Omental fat pad (tissue), 4 donors: ENCODE measurements around the gene TGFBR1. TPM values are rescaled to one million over a fixed set of nuclear protein-coding genes. Genes with fewer than 3 reads are reported as not detected.

Source experiments
- ATAC-seq: fragments of 150-250 bp; one replicate; pipeline ENCODE4 v1.9.1; 2016; ENCODE audit warnings: mild to moderate bottlenecking, moderate library complexity; ENCODE audit not compliant: low FRiP score
- DNase-seq: peaks from one replicate; pipeline ENCODE4 v3.0.0-alpha.2; 2019; ENCODE audit warnings: low spot score
- total RNA-seq, 4 donors: library from RNA; depleted of rRNA; stranded (reverse); fragments of >200 nt; gene quantifications; one replicate each; pipeline ENCODE4 v1.1.0, GENCODE V29; 2016
- TF ChIP-seq, protein P1 (sequence below), 3 donors: fragments of 450-650 bp; IDR thresholded peaks; one replicate each; pipeline ENCODE4 v1.5.1; 2016 to 2017; ENCODE audit warnings: antibody characterized with exemption in 3 of 3, mild to moderate bottlenecking in 3 of 3, moderate library complexity in 2 of 3

TGFBR1 gene
- total RNA-seq, 4 donors from 2014 or later, result 20.9 to 35.2 (median 30.9) TPM

DNA sequence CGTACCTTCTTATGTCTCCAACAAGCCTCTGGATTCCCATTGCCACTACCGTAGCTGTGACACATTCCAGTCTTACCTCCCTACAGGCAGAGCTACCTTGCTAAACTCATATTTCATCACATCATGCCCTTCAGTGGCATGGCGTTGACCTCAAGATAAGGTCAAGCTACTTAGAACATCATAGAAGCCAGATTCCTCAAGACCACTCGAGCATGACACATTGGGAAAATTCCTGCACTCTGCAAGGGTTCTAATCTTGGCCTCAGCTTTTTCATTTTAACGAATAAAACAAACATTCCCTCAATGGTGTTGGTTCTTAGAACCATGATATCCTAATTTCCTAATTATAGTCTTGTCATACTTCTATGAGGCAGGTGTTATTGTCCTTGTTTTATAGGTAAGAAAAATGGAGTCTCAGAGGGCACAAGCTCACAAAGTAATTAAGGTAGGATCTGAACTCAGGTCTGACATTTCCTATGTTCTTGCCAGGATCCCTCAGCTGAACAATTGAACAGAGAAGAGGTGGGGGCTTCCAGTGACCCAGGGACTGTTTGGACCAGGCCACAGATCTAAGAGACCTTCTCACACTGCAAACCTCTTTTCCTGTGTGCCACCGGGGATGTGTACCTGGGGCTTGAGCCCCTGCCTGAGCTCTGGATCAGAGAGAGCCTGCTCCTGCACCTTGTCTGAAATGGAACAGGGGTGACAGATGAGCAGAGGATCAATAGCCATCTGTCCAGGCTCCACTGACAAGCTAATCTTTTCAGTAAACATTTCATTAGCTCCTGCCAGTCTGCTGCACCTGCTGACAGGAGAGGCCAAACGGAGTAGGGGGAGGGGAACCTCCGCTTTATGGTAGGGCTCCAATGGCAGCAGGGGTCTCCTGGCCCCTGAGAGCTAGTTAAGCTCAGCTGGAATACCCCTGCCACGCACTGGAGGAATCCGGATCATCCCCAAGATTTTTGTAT lies 67.5 kb downstream of the TGFBR1 start:
- DNase-seq (no peak), ATAC-seq (peak; percentile 31)
- TF ChIP-seq, protein P1, sequence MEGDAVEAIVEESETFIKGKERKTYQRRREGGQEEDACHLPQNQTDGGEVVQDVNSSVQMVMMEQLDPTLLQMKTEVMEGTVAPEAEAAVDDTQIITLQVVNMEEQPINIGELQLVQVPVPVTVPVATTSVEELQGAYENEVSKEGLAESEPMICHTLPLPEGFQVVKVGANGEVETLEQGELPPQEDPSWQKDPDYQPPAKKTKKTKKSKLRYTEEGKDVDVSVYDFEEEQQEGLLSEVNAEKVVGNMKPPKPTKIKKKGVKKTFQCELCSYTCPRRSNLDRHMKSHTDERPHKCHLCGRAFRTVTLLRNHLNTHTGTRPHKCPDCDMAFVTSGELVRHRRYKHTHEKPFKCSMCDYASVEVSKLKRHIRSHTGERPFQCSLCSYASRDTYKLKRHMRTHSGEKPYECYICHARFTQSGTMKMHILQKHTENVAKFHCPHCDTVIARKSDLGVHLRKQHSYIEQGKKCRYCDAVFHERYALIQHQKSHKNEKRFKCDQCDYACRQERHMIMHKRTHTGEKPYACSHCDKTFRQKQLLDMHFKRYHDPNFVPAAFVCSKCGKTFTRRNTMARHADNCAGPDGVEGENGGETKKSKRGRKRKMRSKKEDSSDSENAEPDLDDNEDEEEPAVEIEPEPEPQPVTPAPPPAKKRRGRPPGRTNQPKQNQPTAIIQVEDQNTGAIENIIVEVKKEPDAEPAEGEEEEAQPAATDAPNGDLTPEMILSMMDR (IDR thresholded peaks at IDR 0.05), result no peak

DNA sequence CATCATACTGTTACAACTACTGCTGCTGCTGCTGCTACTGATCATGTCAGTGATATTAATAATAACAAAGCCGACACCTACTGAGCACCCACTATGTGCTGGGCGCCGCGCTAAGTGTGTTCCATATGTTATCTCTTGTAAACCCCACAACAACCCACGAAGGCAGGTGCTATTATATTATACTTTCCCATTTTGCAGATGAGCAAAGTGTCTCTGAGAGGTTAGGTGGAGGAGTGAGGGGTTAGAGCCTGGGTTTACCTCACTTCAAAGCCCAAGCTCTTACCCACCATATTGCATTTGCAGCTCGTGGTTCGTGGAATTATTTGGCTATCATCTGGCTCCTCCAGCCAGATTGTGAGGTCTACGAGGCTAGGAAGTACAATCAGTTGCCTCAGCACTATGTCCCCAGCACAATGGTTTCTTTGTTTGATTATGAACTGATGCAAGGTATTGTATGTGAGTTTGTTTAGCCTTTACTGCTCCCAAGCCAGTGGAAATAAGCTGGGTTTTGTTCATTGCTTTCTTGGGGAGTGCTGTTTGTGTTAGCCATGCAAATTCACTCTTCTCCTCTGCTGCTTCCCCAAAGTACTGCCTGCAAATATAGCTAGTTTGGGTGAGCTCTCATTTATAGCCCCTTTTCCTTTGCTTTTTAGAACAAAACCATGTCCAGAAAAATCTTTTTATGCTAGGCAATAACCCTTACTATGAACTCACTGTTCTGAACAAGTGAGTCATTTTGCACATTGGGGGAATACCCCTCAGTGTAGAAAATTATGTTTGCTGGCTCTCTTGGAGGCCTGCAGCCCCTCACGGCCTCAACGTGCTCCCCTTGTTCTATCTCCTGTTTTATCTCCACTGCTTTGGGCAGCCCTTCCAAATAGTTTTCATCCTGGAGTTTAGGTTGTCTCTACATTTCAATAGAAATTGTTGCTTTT lies 68.9 kb downstream of the TGFBR1 start:
- ATAC-seq (no peak), DNase-seq (no peak)
- TF ChIP-seq, protein P1 (IDR thresholded peaks at IDR 0.05), result no peak

DNA sequence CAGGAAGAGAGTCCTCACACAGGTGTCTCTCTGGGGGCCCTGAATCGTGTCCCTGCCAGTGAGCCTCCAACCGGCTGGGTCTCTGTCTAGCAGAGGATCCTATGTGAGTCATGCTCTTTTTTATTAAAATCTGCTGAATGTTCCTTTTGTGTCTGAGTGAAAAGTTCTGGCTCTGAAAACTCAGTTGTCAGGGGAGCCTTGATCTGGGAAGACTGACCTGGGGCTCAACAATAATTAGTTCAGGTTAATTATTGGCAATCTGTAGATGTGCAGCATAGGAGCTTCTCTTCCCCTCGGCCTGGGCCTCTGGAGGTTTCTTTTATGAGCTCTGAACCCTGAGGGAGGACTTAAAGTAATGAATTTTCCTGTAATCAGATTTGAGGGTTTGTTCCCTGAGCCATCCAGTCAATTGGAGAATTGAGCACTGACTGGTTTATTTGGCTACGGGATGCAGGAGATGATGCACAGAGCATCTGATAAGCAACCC lies 71.7 kb downstream of the TGFBR1 start:
- ATAC-seq, result no peak
- TF ChIP-seq, protein P1 (IDR thresholded peaks at IDR 0.05), result no peak
- no peak for DNase-seq

DNA sequence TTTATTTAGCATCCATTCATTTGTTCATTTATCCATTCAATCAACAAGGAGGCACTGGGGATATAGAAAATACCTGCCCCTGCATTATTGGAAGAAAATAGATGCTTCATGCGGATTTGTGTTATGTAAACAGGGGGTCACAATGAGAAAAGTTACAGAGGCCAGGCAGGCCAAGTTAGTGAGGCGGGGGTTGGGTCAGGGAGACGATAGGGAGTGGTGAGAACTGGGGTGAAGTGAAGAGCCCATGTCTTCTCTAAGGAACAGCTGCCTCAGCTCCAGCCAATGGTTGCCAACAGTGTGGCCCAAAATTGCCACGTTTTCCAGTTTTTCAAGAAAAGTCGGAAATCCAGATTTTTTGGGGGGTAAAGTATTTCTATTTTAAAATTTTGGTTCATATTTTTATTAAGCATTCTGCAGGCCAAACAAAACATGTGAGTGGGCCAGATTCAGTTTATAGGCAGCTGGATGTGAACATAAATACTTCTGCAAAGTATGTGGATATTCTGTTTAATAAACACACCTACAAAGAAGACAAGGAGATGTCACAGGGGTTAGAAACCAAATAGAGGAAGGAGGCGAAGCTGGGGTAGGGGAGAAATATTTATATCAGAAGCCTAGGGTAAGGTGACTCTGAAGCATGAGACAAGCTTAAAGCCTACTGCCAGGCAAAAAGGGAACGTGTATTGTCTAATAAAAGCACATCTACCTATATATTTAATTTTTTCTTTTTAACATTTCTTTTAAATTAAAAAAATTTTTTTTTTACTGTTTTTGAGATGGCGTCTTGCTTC lies 72.9 kb downstream of the TGFBR1 start:
- TF ChIP-seq, protein P1 (IDR thresholded peaks at IDR 0.05), result no peak
- DNase-seq (no peak), ATAC-seq (no peak)

DNA sequence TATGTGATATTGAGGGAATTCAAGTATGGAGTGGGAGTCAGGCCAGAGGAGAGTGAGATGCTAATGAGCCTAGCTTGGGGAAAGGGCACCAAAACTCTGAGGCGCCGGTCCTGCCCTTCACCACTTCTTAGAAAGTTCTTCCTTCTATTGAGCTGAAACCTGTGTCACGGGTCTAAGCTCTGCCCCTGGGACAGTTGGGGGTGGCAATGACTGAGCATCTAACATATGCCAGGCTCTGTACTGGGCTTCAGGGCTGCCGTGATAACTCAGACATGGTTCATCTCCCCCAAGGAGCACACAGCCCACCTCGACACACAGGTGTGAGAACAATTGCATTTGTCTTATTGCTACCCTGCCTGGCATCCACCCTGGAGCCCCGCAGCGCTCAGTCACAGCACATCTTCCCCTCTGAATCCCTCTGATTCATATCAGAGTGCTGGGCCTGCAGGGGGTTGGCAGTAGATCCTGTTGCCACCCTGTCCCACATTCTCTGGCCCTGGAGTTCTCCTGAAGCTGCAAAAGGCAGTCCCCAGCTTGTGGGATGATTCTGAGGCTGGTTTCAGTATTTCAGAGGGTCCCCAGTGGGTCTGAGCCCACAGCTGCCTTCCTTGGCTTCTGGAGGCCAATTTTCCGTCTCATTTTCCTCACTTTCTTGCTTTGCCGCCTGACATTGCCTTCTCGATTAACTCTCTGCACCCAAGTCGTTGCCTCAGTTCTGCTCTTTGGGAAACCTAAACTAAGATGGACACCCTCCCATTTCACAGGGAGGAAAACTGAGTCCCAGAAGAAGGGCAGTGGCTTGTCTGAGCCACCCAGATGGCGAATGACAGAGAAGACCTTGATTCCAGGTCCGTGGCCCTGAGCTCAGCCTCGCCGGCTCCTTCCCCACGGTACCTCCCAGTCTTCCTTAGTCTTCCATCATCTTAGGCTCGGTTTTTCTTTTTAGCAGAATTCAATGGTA lies 74.3 kb downstream of the TGFBR1 start:
- TF ChIP-seq, protein P1 (IDR thresholded peaks at IDR 0.05), result no peak
- DNase-seq (no peak), ATAC-seq (no peak)
